Measurements from ENCODE around the gene PTPRN2.

DNA sequence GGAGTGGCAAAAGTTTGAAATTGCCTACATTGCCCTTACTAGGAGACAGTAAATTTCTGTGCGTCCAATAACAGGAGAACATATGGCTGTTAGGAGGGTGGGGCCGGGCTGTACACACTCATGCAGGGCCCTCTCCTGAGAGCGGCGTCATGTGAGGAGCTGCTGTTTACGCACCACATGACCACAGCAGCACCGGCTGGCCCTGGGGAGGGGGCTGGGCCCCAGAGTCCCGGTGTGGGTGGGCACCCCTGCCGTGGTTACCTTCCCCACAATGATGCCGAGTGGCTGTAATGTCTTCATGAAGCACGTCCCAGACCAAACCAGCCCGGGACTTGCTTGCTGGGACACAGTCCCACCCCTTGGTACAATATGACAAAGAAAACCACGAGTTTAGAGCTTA, 942.1 kb downstream of the PTPRN2 start:
- TF ChIP-seq IFI16 (CRISPR knock-in tag; IDR thresholded peaks at IDR 0.05) = no peak
- no peak for TF ChIP-seq XRCC3 (IDR thresholded peaks at IDR 0.05)
- TF ChIP-seq, protein P1, sequence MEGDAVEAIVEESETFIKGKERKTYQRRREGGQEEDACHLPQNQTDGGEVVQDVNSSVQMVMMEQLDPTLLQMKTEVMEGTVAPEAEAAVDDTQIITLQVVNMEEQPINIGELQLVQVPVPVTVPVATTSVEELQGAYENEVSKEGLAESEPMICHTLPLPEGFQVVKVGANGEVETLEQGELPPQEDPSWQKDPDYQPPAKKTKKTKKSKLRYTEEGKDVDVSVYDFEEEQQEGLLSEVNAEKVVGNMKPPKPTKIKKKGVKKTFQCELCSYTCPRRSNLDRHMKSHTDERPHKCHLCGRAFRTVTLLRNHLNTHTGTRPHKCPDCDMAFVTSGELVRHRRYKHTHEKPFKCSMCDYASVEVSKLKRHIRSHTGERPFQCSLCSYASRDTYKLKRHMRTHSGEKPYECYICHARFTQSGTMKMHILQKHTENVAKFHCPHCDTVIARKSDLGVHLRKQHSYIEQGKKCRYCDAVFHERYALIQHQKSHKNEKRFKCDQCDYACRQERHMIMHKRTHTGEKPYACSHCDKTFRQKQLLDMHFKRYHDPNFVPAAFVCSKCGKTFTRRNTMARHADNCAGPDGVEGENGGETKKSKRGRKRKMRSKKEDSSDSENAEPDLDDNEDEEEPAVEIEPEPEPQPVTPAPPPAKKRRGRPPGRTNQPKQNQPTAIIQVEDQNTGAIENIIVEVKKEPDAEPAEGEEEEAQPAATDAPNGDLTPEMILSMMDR (IDR thresholded peaks at IDR 0.05 in 2 of 3, conservative IDR thresholded peaks at IDR 0.05 in 1 of 3; ENCODE audit: insufficient read depth in 2 of 3, low read depth in 1 of 3, low read length in 3 of 3) = no peak
- TF ChIP-seq ZNF217 (CRISPR knock-in tag; IDR thresholded peaks at IDR 0.05) = no peak
- TF ChIP-seq ETS2 (tag; IDR thresholded peaks at IDR 0.05; ENCODE audit: borderline replicate concordance, poor library complexity, severe bottlenecking) = no peak
